Raji (cell line): Measurements from ENCODE around the gene ARMC5.

Experiments
- POLR2A ChIP-seq: IDR thresholded peaks from 2 replicates; pipeline ENCODE4 v1.6.1; 2011; ENCODE audit warnings: low read depth, low read length, control low read depth; ENCODE audit not compliant: insufficient read depth

Gene ARMC5

DNA sequence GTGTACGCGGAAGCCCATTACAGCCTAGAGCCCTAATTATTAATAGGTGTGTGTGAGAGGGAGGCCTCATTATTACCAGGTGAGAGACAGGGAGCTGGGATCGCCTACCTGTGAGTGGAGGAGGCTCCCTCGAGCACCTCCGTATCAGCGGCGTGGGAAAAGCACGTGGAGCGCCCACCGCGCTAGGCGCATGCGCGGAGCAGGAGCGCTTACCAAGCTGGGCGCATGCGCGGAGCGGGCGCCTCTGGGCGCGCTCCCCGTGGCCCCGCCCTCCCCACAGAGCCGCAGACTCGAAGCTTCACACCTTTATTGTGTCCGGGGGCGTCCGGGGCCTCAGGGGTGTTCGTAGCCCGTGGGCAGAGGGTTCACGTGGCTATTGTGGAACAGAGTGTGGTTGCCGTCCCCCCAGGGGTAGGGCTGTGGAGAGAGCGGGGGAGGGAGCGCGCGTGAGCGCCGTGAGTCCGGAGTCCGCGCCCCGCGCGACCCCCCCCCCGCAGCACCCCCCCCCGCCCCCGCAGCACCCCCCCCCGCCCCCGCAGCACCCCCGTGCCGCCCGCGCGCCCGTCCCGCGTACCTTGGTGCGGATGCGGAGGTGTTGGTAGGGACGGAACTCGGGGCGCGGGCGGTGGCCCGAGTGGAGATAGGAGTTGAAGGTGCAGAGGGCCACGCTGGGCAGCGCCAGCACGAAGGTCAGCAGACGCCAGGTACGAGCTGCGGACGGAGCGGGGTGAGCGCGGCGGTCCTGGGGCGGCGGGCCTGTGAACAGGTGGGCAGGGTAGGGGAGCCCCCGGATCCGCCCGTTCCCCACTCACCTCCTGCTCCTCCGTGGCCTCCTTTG, 31.6 kb upstream of the ARMC5 start:
- TF ChIP-seq POLR2A, result no peak

- no peak for TF ChIP-seq POLR2A
These were observed 31.1 kb upstream of the ARMC5 start, which contains the start of gene COX6A2 for GRCh38 chr16:31428279-31428597. Gene COX6A2, minus strand, starts transcription at chr16:31428360. Its CDS starts 35 bp downstream, at chr16:31428325.

DNA sequence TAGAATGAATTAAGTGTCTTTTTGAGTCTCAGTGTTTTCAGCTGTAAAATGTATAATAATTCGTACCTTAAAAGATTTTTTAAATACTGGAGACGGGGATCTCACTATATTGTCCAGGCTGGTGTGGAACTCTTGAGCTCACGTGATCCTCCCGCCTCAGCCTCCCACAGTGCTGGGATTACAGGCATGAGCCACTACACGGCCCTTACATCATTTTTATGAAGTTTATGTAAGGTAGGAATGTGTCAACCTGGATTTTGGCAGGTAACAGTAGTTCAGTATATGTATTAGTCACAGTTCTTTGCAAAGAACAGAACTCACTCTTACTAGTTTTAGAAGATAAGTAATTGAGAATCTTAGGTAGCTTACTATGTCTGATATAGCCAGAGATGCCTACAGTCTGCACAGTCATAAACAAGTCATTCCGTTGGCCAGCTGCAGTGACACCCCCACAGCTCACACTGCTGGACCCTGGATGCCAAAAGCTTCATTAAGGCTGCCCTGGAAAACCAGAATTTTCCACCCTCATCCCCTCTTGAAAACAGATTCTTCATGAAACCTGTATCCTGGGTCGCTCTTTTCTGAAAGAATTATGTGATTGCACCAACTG, 30.6 kb upstream of the ARMC5 start:
- TF ChIP-seq POLR2A, result no peak

DNA sequence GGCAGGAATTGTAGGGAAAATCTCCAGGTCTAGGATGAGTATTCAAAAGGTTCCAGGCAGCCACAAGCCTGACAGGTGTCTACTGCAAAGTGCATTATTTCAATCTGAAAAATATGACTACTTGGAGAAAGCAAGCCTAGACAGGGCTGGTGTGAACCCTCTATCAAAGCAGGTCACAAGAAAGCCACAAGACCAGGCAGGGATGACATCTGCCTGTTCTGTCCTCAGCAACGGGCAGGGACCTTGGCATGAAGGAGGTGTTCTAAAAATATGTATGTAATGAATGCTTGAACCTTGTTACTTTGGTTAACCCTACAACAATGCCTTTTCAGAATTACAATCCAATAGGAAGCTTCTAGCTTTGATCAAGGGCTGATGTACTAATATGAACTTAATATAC, 30.0 kb upstream of the ARMC5 start:
- no peak for TF ChIP-seq POLR2A

- no peak for TF ChIP-seq POLR2A
These were observed 29.5 kb upstream of the ARMC5 start for GRCh38 chr16:31429796-31430195.

DNA sequence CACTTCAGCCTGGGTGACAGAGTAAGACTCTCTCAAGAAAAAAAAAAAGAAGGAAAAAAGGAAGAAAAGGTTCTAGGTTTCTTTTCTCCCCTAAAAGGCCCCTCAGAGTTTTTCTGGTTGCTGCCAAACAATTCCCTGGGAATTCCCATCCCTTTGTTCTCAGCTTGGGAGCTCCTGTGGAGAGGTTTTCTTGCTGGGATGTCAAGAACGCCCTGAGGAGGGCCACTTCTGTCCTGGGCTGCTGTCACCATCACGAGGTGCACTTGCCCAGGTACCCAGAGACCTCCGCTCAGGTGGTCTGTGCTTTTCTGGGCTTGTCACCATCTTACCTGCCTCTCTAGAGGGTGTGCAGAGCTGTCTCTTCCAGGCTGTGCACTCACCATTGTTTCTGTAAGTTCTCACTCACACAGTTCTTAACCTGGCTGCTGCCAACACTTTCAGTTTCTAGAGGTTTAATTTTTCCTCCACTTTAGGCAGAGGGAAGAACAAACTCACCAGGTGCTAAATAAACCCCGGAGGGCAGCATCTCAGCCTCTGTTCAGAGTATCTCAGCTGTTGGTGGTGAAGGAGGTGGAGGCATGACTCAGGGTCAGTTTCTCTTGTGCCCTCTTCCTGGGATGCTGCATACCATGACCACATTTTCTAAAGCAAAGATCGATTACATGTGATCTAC, 28.8 kb upstream of the ARMC5 start:
- TF ChIP-seq POLR2A, result no peak

DNA sequence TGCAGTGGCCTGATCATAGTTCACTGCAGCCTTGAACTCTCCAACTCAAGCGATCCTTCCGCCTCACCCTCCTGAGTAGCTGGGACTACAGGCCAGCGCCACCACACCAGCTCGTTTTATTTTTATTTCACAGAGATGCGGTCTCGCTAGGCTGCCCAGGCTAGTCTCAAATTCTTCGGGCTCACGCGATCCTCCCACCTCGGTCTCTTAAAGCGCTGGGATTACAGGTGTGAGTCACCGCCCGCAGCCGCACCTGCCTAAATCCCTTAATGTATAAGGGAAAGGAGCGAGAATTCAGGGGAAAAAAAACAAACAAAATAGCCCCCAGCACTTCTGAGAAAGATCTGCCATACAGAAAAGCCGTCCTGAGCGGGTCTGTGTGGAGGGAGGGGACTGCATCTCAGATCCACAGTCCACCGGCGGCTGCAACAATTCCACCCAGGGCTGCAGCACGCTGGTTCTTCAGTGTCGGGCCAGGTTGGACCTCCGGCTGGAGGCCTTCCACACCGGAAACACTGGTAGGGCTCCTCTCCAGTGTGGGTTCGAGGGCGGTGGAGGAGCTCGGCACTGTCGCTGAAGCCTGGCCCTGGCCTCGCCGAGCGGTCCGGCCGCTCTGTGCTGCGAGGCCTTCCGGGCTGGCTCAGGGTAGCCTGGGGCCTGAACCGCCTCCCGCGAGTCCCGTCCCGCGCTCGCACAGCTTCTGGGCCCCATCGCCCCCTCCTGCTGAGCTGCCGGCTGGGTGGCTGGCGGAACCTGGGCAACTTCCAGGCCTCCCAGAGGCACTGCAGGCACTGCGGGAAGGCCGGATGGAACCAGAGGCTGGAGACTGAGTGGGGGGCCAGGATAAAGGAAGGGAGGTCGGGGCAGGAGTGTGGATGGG, 23.7 kb upstream of the ARMC5 start:
- TF ChIP-seq POLR2A, result no peak

DNA sequence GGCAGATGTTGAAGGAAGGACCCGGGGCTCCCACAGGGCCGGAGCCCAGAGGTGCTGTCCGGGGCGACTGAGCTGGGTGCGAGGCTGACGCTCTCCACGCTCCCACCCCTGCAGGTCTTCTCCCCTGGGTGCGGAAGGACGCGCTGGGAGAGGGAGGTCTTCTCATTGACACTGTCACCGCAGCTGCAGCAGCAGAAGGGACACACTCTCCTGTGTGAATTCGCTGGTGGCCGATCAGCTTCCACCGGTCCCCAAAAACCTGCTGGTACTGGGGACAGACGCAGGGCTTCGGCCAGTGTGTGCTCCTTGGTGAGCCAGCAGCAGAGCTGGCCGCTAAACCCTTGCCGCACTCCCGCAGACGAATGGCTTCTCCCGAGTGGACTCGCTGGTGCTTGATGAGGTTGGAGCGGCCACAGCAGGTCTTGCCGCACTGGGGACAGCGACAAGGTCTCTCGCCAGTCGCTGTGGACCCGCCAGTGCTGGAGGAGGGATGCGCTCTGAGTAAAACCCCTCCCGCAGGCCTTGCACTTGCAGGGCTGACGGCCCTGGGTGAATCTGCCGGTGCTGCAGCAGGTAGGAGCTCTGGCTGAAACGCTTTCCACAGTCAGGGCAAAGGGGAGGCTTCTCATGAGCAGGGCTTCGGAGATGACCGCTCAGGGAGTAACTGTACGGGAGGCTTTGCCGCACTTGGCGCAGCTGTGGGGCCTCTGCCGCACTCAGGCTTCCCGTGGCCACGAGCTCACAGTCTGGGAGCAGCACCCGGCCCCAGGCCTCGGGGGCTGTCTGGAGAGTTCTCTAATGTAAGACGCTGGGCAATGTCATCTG, 22.9 kb upstream of the ARMC5 start:
- no peak for TF ChIP-seq POLR2A

- no peak for TF ChIP-seq POLR2A
These were observed 20.9 kb upstream of the ARMC5 start for GRCh38 chr16:31438414-31438813.

DNA sequence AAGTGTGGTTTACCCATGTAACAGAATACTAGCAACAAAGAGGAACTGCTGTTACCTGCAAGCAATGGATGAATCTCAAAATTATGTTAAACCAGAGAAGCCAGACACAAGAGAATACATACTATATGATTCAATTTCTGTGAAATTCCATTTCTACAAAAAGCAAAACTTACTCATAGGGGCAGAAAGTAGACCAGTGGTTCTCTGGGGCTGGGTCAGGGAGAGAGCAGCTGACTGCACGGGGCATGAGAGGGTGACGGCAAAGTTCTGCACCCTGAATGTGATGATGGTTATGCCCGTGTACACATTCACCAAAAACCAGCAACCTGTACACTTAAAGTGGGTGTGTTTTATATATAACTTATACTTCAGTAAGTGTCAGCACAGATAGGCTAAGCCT, 19.8 kb upstream of the ARMC5 start:
- TF ChIP-seq POLR2A, result no peak

DNA sequence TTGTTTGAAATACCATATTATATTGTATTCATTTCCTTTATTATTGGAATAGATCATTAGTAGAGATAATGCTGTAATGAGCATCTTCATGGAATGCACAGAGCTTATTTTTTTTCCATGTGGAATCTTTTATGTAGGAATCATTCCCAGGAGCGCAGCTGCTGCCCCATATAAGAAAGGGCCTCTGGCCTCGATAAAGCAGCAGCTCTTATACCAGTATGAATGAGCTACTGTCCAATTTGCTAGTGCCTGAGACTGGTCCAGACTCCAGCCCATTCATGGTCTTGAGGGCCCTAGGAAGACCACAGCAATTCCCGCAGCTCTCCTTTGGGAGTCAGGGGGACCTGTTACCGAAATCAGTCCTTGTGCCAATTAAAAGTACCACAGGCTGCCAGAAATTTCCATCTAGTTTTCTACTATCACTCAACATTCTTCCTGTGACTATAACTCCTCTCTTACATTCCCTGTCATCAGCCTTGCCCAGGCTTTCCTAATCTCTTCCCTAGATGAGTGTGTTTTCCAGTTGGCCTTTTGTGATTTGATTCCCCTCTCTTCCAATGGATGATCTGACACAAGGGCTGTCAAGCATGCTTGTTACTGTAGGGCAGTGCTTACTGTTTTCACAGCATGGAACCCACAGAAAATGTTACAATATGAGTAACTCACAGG, 18.7 kb upstream of the ARMC5 start:
- no peak for TF ChIP-seq POLR2A

- TF ChIP-seq POLR2A, result no peak
These were observed 17.3 kb upstream of the ARMC5 start for GRCh38 chr16:31441956-31442355.

GRCh38 chr16:31451201-31451600, 8.1 kb upstream of the ARMC5 start:
- TF ChIP-seq POLR2A, result 0 out of 2 replicates have a peak, but pooled peaks have one; percentile 11
